ENCODE data around the gene CACNA1C. TPM values are rescaled to one million over a fixed set of nuclear protein-coding genes. Genes with fewer than 3 reads are reported as not detected.

Gene CACNA1C
- total and polyA plus RNA-seq, 2 of the 4 experiments (the other 2 are of a cell fraction) = 1.6 to 2.6 TPM

GRCh38 chr12:2719392-2719791, 666.6 kb downstream of the CACNA1C start:
- Histone ChIP-seq H3K4me2 (ENCODE audit: low read depth, low read length) (no peak overlapping the region), H3K56ac (ENCODE audit: extremely low read depth, insufficient read depth, low read length) (no peak overlapping the region), H3K27ac (ENCODE audit: insufficient read depth, low read length) (no peak overlapping the region), H3K14ac (replicated peaks; ENCODE audit: low read depth, low read length) (no peak overlapping the region), H2BK20ac (ENCODE audit: low read depth, low read length) (no peak overlapping the region), H3K9ac (ENCODE audit: low read depth, low read length) (no peak overlapping the region), H4K91ac (ENCODE audit: insufficient read depth, low read depth, low read length) (no peak overlapping the region), H2AFZ (replicated peaks; ENCODE audit: low read length, poor library complexity) (no peak overlapping the region), H3K79me1 (ENCODE audit: low read depth in 1 of 2, low read length in 2 of 2) (no peaks in the 10 kb centered on the region), H4K5ac (ENCODE audit: low read depth, low read length) (no peak overlapping the region), H2BK15ac (ENCODE audit: low read depth, low read length) (no peak overlapping the region), H3K27me3 (ENCODE audit: control insufficient read depth, insufficient read depth, low read length) (peaks cover 21% of the 10 kb centered on the region), H3K9me3 (ENCODE audit: control insufficient read depth, insufficient read depth, low read length) (no peaks in the 10 kb centered on the region), H4K8ac (ENCODE audit: low read depth in 2 of 2, low read length in 2 of 2) (no peak overlapping the region), H3K9me1 (ENCODE audit: insufficient read depth, low read length) (no peaks in the 10 kb centered on the region), H2AK5ac (ENCODE audit: low read depth, low read length) (no peak overlapping the region), H3K18ac (ENCODE audit: low read depth, low read length) (no peak overlapping the region), H2BK120ac (ENCODE audit: low read depth, low read length) (no peak overlapping the region), H3K36me3 (ENCODE audit: control insufficient read depth, insufficient read depth, low read length) (no peaks in the 10 kb centered on the region), H3K4me3 (ENCODE audit: insufficient read depth, low read depth, low read length) (no peak overlapping the region), H2AK9ac (replicated peaks; ENCODE audit: low read depth, low read length, poor library complexity) (no peak overlapping the region), H3K4ac (ENCODE audit: low read depth, low read length) (no peak overlapping the region), H3K4me1 (ENCODE audit: control insufficient read depth, insufficient read depth, low read length) (no peaks in the 10 kb centered on the region), H3K23ac (ENCODE audit: low read depth, low read length) (no peak overlapping the region), H4K20me1 (ENCODE audit: insufficient read depth, low read length) (no peaks in the 10 kb centered on the region), H2BK5ac (ENCODE audit: low read depth, low read length, poor library complexity, severe bottlenecking) (peak overlapping the region; percentile 57)
- POLR2A ChIA-PET (ENCODE audit: unreplicated experiment) = no interaction called here
- CTCF ChIA-PET = no interaction called here
- in situ Hi-C loops (cut with MboI; ENCODE audit: low sequenced_read_pairs) (no loop called here), intact Hi-C loops (cut with micrococcal nuclease) (no loop called here), dilution Hi-C loops (cut with HindIII; ENCODE audit: low sequenced_read_pairs, unreplicated experiment) (no loop called here)
- no CpG with 5 or more reads among the region's 2 CpGs for WGBS, 2 experiments (ENCODE audit: extremely low coverage in 2 of 2, insufficient read length in 1 of 2)
- DNase-seq (no peak), ATAC-seq (ENCODE audit: low read depth) (no peak)
- BruUV-seq (replicated peaks) = no TSS peak
- TF ChIP-seq MXI1 (IDR thresholded peaks at IDR 0.05; ENCODE audit: borderline replicate concordance, low read depth, low read length) (no peak), RCOR1 (IDR thresholded peaks at IDR 0.05; ENCODE audit: insufficient replicate concordance, low read length) (no peak), MAFK (IDR thresholded peaks at IDR 0.05; ENCODE audit: low read depth, low read length) (no peak), USF2 (IDR thresholded peaks at IDR 0.05; ENCODE audit: low read depth, low read length) (no peak), POLR2A (IDR thresholded peaks at IDR 0.05; ENCODE audit: low read depth, low read length) (no peak), RFX5 (IDR thresholded peaks at IDR 0.05; ENCODE audit: low read depth, low read length) (no peak), SMC3 (IDR thresholded peaks at IDR 0.05; ENCODE audit: low read depth, low read length) (no peak)

All from IMR-90 (cell line).